HG03432 (cell line): ENCODE data around the gene PTPRG.

ENCODE experiments used
- ATAC-seq: cut with Tn5 transposase; IDR thresholded peaks from one replicate; pipeline ENCODE4 v1.9.1; 2021; ENCODE audit warnings: mild to moderate bottlenecking, moderate library complexity; ENCODE audit not compliant: unreplicated experiment

The PTPRG gene

GRCh38 chr3:61788623-61789507 lies 227.5 kb downstream of the PTPRG start:
- ATAC-seq, result no peak

- ATAC-seq, result no peak
These were observed 228.5 kb downstream of the PTPRG start for GRCh38 chr3:61789861-61790260.

- no peak for ATAC-seq
These were observed 229.0 kb downstream of the PTPRG start for GRCh38 chr3:61790411-61790810.

- no peak for ATAC-seq
These were observed 231.7 kb downstream of the PTPRG start for GRCh38 chr3:61793056-61793455.

- ATAC-seq, result no peak
These were observed 232.2 kb downstream of the PTPRG start for GRCh38 chr3:61793521-61793920.

GRCh38 chr3:61794341-61794740 lies 233.0 kb downstream of the PTPRG start:
- no peak for ATAC-seq

- no peak for ATAC-seq
These were observed 233.6 kb downstream of the PTPRG start for GRCh38 chr3:61794961-61795360.

GRCh38 chr3:61796088-61796680 lies 234.8 kb downstream of the PTPRG start:
- no peak for ATAC-seq

- no peak for ATAC-seq
These were observed 235.5 kb downstream of the PTPRG start for GRCh38 chr3:61796911-61797310.

- no peak for ATAC-seq
These were observed 241.4 kb downstream of the PTPRG start for GRCh38 chr3:61802772-61803171.

GRCh38 chr3:61803983-61804382 lies 242.6 kb downstream of the PTPRG start:
- no peak for ATAC-seq

GRCh38 chr3:61804782-61805181 lies 243.4 kb downstream of the PTPRG start:
- ATAC-seq, result no peak

- no peak for ATAC-seq
These were observed 244.2 kb downstream of the PTPRG start for GRCh38 chr3:61805510-61806080.

GRCh38 chr3:61806810-61807209 lies 245.4 kb downstream of the PTPRG start:
- no peak for ATAC-seq

GRCh38 chr3:61807865-61808276 lies 246.5 kb downstream of the PTPRG start:
- no peak for ATAC-seq

GRCh38 chr3:61808526-61808925 lies 247.2 kb downstream of the PTPRG start:
- ATAC-seq, result no peak

GRCh38 chr3:61808999-61809398 lies 247.6 kb downstream of the PTPRG start:
- no peak for ATAC-seq

- no peak for ATAC-seq
These were observed 248.5 kb downstream of the PTPRG start for GRCh38 chr3:61809879-61810278.

- no peak for ATAC-seq
These were observed 249.7 kb downstream of the PTPRG start for GRCh38 chr3:61810953-61811497.

GRCh38 chr3:61811652-61812051 lies 250.3 kb downstream of the PTPRG start:
- no peak for ATAC-seq

- ATAC-seq, result no peak
These were observed 250.7 kb downstream of the PTPRG start for GRCh38 chr3:61812085-61812484.

- ATAC-seq, result no peak
These were observed 251.1 kb downstream of the PTPRG start for GRCh38 chr3:61812517-61812916.
